ENCODE data around the gene ENDOD1. TPM values are rescaled to one million over a fixed set of nuclear protein-coding genes. Genes with fewer than 3 reads are reported as not detected.

ENDOD1 gene
- total RNA-seq, 2 experiments from 2014 or later, result 3.8 to 4.4 TPM

DNA sequence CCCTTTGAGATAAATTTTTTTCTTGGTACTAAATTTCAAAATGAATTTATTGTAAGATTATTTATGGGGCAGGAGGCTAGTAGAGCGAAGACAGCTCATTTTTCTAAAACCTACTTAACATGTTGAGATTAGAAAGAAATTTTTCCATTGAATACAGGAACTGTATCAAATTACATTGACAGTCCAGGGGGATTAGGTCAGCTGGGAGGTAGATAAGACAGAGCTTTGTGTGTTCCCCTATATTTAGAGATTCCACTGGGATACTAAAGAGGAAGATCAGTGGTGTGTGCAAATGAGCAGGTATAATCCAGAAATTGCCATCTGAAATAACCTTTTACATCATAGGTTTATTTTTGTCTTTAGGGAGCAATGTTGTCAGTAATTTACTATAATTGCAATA lies 32.1 kb downstream of the ENDOD1 start:
- CTCF ChIA-PET, result no interaction called here
- H3K27me3 Mint-ChIP-seq, result no peaks in the 10 kb centered on the region
- TF ChIP-seq, protein P1, sequence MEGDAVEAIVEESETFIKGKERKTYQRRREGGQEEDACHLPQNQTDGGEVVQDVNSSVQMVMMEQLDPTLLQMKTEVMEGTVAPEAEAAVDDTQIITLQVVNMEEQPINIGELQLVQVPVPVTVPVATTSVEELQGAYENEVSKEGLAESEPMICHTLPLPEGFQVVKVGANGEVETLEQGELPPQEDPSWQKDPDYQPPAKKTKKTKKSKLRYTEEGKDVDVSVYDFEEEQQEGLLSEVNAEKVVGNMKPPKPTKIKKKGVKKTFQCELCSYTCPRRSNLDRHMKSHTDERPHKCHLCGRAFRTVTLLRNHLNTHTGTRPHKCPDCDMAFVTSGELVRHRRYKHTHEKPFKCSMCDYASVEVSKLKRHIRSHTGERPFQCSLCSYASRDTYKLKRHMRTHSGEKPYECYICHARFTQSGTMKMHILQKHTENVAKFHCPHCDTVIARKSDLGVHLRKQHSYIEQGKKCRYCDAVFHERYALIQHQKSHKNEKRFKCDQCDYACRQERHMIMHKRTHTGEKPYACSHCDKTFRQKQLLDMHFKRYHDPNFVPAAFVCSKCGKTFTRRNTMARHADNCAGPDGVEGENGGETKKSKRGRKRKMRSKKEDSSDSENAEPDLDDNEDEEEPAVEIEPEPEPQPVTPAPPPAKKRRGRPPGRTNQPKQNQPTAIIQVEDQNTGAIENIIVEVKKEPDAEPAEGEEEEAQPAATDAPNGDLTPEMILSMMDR (IDR thresholded peaks at IDR 0.05), result no peak

DNA sequence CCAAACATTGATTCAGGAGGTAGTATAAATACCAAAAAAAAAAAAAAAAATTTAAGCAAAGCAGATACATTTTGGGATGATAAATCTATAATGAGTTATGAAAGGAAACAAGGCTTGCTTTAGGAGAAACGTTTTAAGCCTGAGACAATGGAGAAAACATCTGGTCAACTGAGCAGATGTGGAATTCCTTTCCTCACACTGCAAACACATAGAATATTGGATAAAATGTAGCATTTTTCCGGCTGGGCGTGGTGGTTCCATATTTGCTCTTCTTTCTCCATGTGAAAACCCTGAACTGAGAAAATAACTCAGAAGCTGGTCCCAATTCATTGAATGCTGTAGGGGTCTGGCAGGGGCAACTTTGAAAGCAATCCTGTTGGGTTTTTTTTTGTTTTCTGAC lies 33.9 kb downstream of the ENDOD1 start:
- H3K9me3 ChIP-seq (ENCODE audit: control insufficient read depth in 1 of 2, insufficient read depth in 1 of 2, low read length in 2 of 2), result no peaks in the 10 kb centered on the region
- H3K4me3 ChIP-seq (ENCODE audit: low read length), result no peak overlapping the region
- ChIA-PET POLR2A (no interaction called here), CTCF (interaction anchor here (0.6 kb wide), 2 partner anchors 26 to 56 kb away, joined by 3 read pairs; no protein-coding TSS in a partner anchor)
- Mint-ChIP-seq H3K27me3 (no peaks in the 10 kb centered on the region), H3K27ac (no peak overlapping the region), H3K9me3 (peaks cover 2% of the 10 kb centered on the region), H3K4me1 (ENCODE audit: low read depth) (no peaks in the 10 kb centered on the region), H3K36me3 (ENCODE audit: low read depth) (peaks cover 12% of the 10 kb centered on the region), H3K4me3 (no peak overlapping the region)
- no peaks in the 10 kb centered on the region for H3K27me3 ChIP-seq (ENCODE audit: control insufficient read depth in 1 of 2, insufficient read depth in 2 of 2, low read length in 2 of 2)
- intact Hi-C loops (cut with DNase I, micrococcal nuclease), result no loop called here
- ATAC-seq (ENCODE audit: poor library complexity) (no peak), DNase-seq (no peak)
- no peaks in the 10 kb centered on the region for H3K4me1 ChIP-seq (ENCODE audit: insufficient read depth, low read length)
- TF ChIP-seq, protein P1 (IDR thresholded peaks at IDR 0.05), result no peak
- H3K36me3 ChIP-seq (ENCODE audit: insufficient read depth, low read length), result peaks cover 3% of the 10 kb centered on the region
- no peak overlapping the region for H3K27ac ChIP-seq (ENCODE audit: low read depth in 1 of 2, low read length in 2 of 2)

More for the DNA sequence above, 32.1 kb downstream of the ENDOD1 start:
- ATAC-seq (ENCODE audit: poor library complexity), result no peak
- intact Hi-C loops (cut with DNase I, micrococcal nuclease), result no loop called here
- Histone ChIP-seq H3K4me1 (ENCODE audit: insufficient read depth, low read length) (no peaks in the 10 kb centered on the region), H3K4me3 (ENCODE audit: low read length) (no peak overlapping the region), H3K27ac (ENCODE audit: low read depth in 1 of 2, low read length in 2 of 2) (no peak overlapping the region), H3K9me3 (ENCODE audit: control insufficient read depth in 1 of 2, insufficient read depth in 1 of 2, low read length in 2 of 2) (no peaks in the 10 kb centered on the region), H3K27me3 (ENCODE audit: control insufficient read depth in 1 of 2, insufficient read depth in 2 of 2, low read length in 2 of 2) (no peaks in the 10 kb centered on the region), H3K36me3 (ENCODE audit: insufficient read depth, low read length) (no peaks in the 10 kb centered on the region)
- H3K36me3 Mint-ChIP-seq (ENCODE audit: low read depth), result no peaks in the 10 kb centered on the region
- H3K9me3 Mint-ChIP-seq, result peaks cover 7% of the 10 kb centered on the region
- H3K27ac Mint-ChIP-seq, result no peak overlapping the region
- POLR2A ChIA-PET, result no interaction called here
- no peaks in the 10 kb centered on the region for H3K4me1 Mint-ChIP-seq (ENCODE audit: low read depth)
- H3K4me3 Mint-ChIP-seq, result no peak overlapping the region
- no peak for DNase-seq

GRCh38 chr11:95128602-95129001 lies 39.0 kb downstream of the ENDOD1 start:
- intact Hi-C loops (cut with DNase I, micrococcal nuclease), result no loop called here

More at GRCh38 chr11:95128602-95129001, 39.0 kb downstream of the ENDOD1 start:
- Histone ChIP-seq H3K27me3 (ENCODE audit: control insufficient read depth in 1 of 2, insufficient read depth in 2 of 2, low read length in 2 of 2) (no peaks in the 10 kb centered on the region), H3K4me3 (ENCODE audit: low read length) (no peak overlapping the region), H3K4me1 (ENCODE audit: insufficient read depth, low read length) (no peaks in the 10 kb centered on the region), H3K27ac (ENCODE audit: low read depth in 1 of 2, low read length in 2 of 2) (no peak overlapping the region), H3K36me3 (ENCODE audit: insufficient read depth, low read length) (peaks cover 11% of the 10 kb centered on the region), H3K9me3 (ENCODE audit: control insufficient read depth in 1 of 2, insufficient read depth in 1 of 2, low read length in 2 of 2) (no peaks in the 10 kb centered on the region)
- TF ChIP-seq, protein P1 (IDR thresholded peaks at IDR 0.05), result no peak
- Mint-ChIP-seq H3K27me3 (no peaks in the 10 kb centered on the region), H3K9me3 (no peaks in the 10 kb centered on the region), H3K4me1 (ENCODE audit: low read depth) (no peaks in the 10 kb centered on the region), H3K36me3 (ENCODE audit: low read depth) (peaks cover 27% of the 10 kb centered on the region), H3K4me3 (no peak overlapping the region), H3K27ac (no peak overlapping the region)
- ChIA-PET POLR2A (no interaction called here), CTCF (no interaction called here)
- no peak for DNase-seq
- ATAC-seq (ENCODE audit: poor library complexity), result no peak
